Activated CD4-positive, CD25-positive, alpha-beta regulatory T cell treated with anti-CD3 and anti-CD28 coated beads, Interleukin-2, amount 50 U/mL, for 24 hours (primary cell): ENCODE results near the gene CUL3.
"Not testable (repeated sequence)": the region's sequence is repeated elsewhere in the genome, so short reads cannot be mapped to it uniquely, and the experiment has no call there.

Experiments used
- ATAC-seq, 2 donors: fragments of 150-1000 bp; cut with Tn5 transposase; one replicate each; pipeline ENCODE4 v1.10.0; 2021; ENCODE audit warnings: mild to moderate bottlenecking in 1 of 2, moderate library complexity in 1 of 2

CUL3 gene

DNA sequence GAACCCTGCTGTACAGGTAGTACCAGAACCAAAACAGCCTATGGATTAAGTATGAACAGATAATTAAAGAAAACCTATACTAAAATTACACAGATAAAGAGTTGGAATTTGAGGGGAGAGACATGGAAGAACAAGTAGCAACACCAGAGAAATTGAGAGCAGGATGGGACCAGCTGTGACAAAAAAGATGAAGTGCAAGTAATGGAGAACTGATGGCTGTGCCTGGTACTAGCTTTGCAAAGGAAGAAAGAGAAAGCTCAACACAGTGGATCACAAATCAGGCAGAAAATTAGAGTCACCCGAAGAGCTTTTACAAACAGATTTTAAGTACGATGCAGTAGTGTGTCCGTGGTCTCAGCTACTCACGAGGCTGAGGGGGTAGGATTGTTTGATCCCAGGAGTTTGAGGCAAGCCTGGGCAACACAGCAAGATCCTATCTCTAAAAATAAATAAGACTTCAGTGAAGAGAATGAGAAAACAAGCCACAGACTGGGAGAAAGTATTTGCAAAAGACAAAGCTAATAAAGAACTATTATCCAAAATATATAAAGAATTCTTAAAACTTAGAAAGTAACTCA is 46.5 kb downstream of the CUL3 start:
- no peak for ATAC-seq

DNA sequence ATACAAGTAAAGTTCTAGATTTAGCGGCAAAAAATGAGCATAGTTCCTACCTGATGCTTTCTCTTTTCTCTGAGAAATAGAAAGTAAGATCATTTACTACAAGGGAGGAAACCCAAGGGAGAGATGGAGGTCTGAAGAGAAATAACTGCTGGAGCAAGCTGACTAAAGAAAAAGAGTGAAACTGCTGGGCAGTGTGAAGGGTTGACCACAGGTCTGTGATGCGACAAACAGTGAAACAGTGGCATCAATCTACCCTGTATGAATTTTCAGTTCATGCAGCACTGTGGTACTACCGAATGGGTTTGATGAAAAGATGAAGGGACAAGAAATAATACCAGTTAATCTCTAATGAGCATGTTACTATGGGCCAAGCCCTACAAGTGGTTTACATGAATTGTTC is 52.2 kb downstream of the CUL3 start:
- ATAC-seq, result no peak

- no peak for ATAC-seq
Observed at GRCh38 chr2:224532441-224532840, 52.7 kb downstream of the CUL3 start.

DNA sequence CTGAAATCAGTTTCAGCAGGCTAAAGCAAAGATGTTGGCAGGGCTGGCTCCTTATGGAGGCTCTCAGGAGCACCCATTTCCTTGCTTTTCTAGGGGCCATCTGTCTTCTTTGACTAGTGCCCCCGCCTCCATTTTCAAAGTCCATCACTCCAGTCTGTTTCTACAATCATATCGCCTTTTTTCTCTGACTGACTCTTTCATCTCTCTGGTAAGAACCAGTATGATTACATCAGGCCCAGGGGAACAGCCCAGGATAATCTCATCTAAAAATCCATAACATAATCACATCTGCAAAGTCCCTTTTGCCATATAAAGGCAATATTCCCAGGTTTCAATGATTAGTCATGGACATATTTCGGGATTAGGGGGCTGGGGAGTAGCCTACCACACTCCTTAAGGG is 57.0 kb downstream of the CUL3 start:
- ATAC-seq, result no peak

GRCh38 chr2:224525774-224526173 is 59.4 kb downstream of the CUL3 start:
- ATAC-seq, result no peak

DNA sequence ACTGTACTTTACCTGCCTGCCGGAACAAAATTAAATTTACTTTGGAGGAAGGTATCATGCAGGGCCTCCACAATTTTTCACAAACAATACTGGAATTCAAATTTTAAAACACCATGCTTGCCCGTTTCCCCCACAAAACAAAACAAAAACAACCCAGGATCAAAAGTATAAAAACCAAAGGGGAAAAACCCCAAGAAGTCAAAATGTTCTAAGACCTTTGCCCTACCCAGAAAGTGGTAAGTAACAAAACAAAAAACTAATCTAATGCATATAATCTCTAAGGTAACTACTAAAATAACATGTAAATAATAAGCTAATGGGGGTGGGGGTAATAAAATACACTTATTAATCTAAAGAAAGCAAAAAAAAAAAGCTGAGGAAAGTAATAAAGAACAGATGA is 60.5 kb downstream of the CUL3 start:
- no peak for ATAC-seq

GRCh38 chr2:224523626-224524577 is 61.3 kb downstream of the CUL3 start:
- peak; percentile 31 to 54 for ATAC-seq

- not testable (repeated sequence) for ATAC-seq
Observed at GRCh38 chr2:224522483-224522882, 62.7 kb downstream of the CUL3 start.

DNA sequence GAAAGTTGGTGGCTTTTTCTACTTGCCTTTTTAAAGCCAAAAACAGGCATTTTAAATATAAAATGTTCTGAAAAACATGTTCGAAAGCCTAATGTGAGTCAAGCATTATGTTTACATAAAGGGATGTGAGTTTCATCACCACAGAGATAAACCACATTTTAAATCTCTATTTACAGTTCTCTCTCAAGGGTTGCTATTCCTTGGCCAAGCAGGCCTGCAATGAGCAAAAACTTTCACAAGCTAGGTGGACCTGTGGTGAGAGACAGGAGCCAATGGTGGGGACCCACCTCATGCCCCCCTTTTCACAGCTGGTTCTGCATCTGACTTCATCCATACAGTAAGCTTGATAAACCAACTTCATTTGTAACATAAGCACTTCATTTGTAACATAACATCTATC is 65.1 kb downstream of the CUL3 start:
- ATAC-seq, result peak; percentile 65 to 79

DNA sequence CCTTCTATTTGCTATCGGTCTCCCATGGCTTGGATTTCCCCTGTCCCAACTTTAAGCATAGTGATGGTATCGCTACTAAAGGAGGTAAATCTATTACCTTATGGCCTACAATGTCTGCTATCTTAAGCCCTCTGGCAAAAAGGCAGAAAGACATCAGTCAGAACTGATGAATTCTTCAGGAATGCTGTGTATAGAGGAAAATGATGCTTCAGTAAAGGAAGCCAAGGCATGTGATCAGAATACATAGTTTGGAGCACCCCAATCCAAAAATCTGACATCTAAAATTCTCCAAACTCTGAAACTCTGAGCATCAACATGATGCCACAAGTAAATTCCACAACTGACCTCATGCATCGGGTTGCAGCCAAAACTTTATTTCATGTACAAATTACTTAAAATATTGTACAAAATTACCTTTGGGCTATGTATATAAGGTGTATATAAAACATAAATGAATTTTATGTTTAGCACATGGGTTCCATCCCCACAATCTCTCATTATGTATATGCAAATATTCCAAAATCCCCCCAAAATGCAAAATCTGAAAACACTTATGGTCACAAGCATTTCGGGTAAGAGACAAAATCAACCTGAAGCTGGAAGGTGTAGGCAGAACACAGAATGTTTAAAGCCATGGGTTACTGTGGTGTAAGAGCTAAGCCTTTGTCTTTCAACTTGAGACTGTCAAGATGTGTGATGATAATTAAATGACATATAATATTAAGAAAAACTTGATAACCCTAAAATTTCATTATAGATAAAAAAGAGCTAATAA is 66.2 kb downstream of the CUL3 start:
- no peak for ATAC-seq

DNA sequence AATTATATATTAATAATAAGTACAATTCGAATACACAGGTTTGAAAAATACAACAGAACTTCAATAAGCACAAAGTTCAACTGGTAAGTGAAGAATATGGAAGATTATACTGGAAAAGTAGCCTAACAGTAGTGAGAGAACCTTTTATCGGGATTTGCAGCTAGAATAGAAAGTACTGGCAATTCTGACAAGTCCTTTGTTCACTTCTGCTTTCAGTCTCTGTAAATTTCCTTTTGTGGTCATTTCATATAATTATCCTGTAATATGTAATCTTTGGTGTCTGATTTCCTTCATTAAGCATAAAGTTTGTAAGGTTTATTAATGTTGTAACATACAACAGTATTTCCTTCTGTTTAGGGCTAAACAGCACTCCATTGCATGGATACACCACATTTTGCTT is 67.2 kb downstream of the CUL3 start:
- no peak for ATAC-seq

DNA sequence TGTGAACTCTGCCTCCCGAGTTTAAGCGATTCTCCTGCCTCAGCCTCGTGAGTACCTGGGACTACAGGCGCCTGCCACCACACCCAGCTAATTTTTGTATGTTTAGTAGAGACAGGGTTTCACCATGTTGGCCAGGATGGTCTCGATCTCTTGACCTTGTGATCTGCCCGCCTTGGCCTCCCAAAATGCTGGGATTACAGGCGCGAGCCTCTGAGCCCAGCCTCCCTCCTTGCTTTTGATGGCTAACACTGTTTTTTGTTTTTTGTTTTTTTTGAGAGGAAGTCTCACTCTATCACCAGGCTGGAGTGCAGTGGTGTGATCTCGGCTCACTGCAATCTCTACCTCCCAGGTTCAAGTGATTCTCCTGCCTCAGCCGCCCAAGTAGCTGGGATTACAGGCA is 68.8 kb downstream of the CUL3 start:
- ATAC-seq, result not testable (repeated sequence)

DNA sequence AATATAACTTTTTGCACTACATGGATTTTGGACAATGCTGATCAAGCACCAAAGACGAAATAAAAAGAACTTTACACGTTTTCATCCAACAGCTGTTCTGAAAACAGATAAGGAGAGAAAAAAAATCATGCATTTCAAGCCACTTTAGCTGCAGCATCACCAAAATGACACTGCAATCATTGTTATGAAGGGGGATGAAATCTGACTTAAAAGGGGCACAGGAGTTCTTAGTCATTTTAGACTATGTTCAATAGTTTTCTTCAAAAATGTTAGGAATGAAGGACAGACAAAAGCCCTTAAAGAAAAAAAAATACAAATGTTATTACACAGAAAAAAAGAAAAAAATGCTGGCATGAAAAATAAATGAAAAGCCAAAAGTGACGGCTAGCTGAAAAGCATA is 71.2 kb downstream of the CUL3 start:
- no peak for ATAC-seq

DNA sequence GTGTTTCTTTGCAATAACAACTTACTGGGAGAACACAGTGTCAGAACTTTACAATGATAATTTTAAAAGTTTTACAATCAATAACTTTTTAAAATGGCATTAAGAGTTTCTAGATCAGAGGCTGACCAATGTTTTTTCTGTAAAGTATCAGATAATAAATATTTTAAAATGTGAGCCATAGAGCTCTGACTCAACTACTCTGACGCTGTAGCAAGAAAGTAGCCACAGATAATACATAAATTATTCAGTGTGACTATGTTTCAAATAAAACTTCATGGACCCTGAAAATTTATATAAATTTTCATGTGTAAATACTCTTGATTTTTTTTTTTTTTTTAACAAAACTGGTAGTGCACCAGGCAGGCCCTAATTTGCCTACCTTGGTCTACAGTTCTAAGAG is 77.4 kb downstream of the CUL3 start:
- ATAC-seq, result no peak

GRCh38 chr2:224506494-224506893 is 78.7 kb downstream of the CUL3 start:
- no peak for ATAC-seq

- ATAC-seq, result no peak
Observed at GRCh38 chr2:224498991-224499390, 86.2 kb downstream of the CUL3 start.

- ATAC-seq, result no peak
Observed at GRCh38 chr2:224492531-224492930, 92.6 kb downstream of the CUL3 start.

DNA sequence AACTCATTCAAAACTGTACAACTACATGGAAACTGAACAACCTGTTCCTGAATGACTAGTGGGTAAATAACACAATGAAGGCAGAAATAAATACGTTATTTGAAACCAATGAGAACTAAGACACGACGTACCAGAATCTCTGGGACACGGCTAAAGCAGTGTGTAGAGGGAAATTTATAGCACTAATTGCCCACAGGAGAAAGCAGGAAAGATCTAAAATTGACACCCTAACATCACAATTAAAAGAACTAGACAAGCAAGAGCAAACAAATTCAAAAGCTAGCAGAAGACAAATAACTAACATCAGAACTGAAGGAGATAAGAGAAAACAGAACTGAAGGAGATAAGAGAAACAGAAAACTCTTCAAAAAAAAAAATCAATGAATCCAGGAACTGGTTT is 97.2 kb downstream of the CUL3 start:
- ATAC-seq, result not testable (repeated sequence)

- ATAC-seq, result not testable (repeated sequence)
Observed at GRCh38 chr2:224485081-224486014, 99.8 kb downstream of the CUL3 start.

DNA sequence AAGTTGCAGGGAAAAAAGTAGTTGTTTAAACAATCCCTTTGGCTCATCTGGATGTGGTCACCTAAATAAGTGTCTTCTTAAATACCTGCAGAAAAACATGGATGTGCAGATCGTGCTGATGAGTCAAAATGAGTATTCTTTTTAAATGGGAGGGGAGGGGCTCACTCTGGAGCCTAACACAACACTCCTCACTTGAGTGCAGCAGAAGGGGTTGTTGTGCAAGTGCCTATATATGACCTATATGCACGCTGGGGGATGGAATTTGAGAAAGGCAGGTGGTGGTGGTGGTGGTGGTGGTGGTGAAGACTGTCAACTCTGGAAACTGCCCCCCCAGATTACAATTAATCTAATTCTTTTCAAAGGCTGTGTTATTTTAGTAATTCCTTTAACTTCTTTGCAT is 105.3 kb downstream of the CUL3 start:
- no peak for ATAC-seq

GRCh38 chr2:224472827-224473226 is 112.3 kb downstream of the CUL3 start:
- no peak for ATAC-seq

DNA sequence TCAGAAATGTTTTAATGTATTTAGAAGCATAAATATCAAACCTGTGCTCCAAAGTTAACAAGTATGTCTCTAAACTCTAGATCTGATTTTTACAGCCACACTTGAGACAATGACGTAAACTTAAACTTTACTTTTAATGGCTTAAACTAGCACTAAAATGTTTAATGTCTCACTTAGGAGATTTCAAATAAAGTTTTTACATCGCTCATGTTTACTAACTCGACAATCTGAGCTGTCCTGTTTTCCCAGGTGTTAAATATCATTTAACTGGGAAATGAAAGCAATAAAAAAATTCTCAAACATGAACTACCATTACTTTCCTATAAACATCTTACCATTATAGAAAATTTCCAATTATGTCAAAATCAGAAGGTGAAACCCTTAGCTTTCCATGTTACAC is 113.0 kb downstream of the CUL3 start:
- ATAC-seq, result no peak
